ENCODE data around the gene SNRNP48.

DNA sequence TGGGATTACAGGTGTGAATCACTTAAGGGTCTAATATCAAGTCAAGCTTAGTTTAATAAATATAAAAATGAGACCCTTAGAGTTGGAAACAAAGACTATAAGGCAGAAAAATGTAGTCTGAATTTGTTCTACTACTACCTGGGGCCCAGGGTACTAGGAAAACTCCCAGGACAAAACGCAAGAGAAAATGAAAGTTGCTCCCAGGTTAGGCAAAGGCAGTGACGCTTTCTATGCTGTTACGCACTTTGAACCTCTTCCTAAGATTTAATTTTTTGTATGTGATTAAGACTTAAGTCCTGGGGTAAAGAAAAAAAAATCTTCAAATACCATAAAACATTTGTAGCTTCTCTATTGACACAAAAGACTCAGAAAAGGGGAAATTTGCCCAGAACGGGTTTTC lies 31.2 kb upstream of the SNRNP48 start:
- TF ChIP-seq CTCF (conservative IDR thresholded peaks at IDR 0.05; ENCODE audit: low read depth, low read length): no peak
- TF ChIP-seq EZH2 (IDR thresholded peaks at IDR 0.05; ENCODE audit: borderline replicate concordance, low read depth, low read length, poor library complexity, severe bottlenecking): no peak
